NT2/D1 (cell line): ENCODE data around the gene HEXIM1.

Source experiments
- DNase-seq: peaks from one replicate; pipeline ENCODE4 v3.0.0-alpha.2; 2011; ENCODE audit warnings: low read depth, low spot score
- H3K27me3 ChIP-seq: 2 replicates; pipeline ENCODE4 v1.6.0; 2011; ENCODE audit warnings: mild to moderate bottlenecking; ENCODE audit not compliant: insufficient read length, insufficient read depth
- H3K36me3 ChIP-seq: 2 replicates; pipeline ENCODE4 v1.6.1; 2011; ENCODE audit warnings: mild to moderate bottlenecking, low read length, mixed read lengths; ENCODE audit not compliant: insufficient read depth, insufficient read length
- H3K4me1 ChIP-seq: 2 replicates; pipeline ENCODE4 v1.5.1; 2011; ENCODE audit not compliant: insufficient read depth, insufficient read length
- H3K4me3 ChIP-seq: 2 replicates; pipeline ENCODE4 v1.5.1; 2011; ENCODE audit warnings: low read depth; ENCODE audit not compliant: insufficient read length
- H3K9ac ChIP-seq: 2 replicates; pipeline ENCODE4 v1.6.0; 2011; ENCODE audit warnings: low read depth; ENCODE audit not compliant: insufficient read length
- H3K9me3 ChIP-seq: 2 replicates; pipeline ENCODE4 v1.5.1; 2011; ENCODE audit warnings: mild to moderate bottlenecking, low read length; ENCODE audit not compliant: insufficient read depth
- SUZ12 ChIP-seq: IDR thresholded peaks from 2 replicates; pipeline ENCODE4 v1.6.1; 2011; ENCODE audit not compliant: insufficient read length, insufficient read depth; ENCODE audit errors: extremely low read depth
- YY1 ChIP-seq: IDR thresholded peaks from 2 replicates; pipeline ENCODE4 v1.6.1; 2011; ENCODE audit not compliant: insufficient read length, insufficient read depth
- ZNF274 ChIP-seq: IDR thresholded peaks from 2 replicates; pipeline ENCODE4 v1.6.1; 2011; ENCODE audit warnings: mild to moderate bottlenecking, low read depth, low read length

HEXIM1 gene

DNA sequence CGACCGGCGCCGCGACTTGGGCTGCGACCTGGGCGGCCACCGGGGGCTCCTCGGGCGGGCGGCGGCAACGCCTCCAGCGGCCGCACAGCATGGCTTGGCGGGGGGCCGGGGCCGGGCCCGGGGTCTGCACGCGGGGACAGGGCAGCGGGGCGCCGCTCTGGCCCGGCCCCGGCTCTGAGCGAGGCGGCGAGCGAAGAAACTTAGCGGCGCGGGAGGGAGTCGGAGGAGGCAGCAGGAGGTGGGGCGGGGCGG, 16.0 kb upstream of the HEXIM1 start, which contains the start of gene PLCD3:
TSS of gene PLCD3 (minus strand) at position 196 of the 252 bp plus-strand sequence. CDS start at position 91, 105 bp downstream.
- DNase-seq: no peak
- no peaks in the 10 kb centered on the region for H3K27me3 ChIP-seq
- TF ChIP-seq SUZ12 (no peak), YY1 (no peak), ZNF274 (no peak)
- peak within 1 kb of the TSS; percentile 68 for H3K4me3 ChIP-seq
- H3K36me3 ChIP-seq: peaks cover 12% of the 10 kb centered on the region
- peaks cover 17% of the 10 kb centered on the region; the same call in 1 of the 2 replicates for H3K9me3 ChIP-seq
- H3K4me1 ChIP-seq: peaks cover 32% of the 10 kb centered on the region
- H3K9ac ChIP-seq: peak within 1 kb of the TSS; percentile 91

DNA sequence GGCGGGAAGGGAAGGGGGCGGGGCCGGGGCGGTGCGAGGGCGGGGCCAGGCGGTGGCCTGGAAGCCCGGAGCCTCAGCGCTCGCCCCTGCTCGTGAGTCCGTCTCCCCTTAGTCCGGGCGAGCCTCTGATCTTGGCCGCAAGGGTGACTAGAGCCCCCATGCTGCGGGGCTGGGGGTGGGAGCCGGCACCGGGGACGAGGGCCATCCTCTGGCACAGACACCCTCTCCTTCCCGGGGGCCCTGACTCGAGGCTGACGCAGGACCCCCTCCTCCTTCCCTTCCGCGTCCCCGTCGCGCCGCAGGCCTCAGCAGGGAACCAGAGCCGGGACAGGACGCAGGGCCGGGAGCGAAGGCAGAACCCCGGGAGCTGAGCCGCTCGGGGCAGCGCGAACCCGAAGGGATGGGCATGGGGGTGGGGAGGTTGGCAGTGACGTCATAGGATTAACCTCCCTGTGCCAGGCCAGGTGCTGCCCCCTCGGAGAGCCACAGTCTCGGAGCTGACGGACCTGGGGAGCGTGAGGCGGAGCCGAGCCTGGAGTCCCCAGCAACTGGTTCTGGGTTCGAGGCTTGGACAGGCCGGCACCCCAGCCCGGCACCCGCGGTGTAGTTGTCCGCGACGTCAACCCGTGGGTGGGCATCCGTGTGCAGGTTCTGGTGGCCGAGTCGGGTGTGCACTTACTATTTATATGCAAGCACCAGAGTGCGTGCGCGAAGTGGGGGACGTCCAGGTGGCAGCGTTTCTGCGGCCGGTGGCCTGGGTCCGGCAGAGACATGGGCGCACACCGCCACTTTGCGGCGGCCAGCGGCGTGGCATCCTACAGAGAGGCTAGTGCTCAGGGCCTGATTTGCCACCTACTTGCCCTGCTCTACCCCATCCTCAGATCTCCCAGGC, 15.5 kb upstream of the HEXIM1 start:
- Histone ChIP-seq H3K36me3 (peaks cover 12% of the 10 kb centered on the region), H3K9me3 (peaks cover 17% of the 10 kb centered on the region; the same call in 1 of the 2 replicates), H3K4me1 (peaks cover 26% of the 10 kb centered on the region), H3K27me3 (no peaks in the 10 kb centered on the region), H3K4me3 (peak overlapping the region; percentile 68), H3K9ac (peak overlapping the region; percentile 91)
- DNase-seq: peak; percentile 28
- TF ChIP-seq YY1 (no peak), SUZ12 (no peak), ZNF274 (no peak)

DNA sequence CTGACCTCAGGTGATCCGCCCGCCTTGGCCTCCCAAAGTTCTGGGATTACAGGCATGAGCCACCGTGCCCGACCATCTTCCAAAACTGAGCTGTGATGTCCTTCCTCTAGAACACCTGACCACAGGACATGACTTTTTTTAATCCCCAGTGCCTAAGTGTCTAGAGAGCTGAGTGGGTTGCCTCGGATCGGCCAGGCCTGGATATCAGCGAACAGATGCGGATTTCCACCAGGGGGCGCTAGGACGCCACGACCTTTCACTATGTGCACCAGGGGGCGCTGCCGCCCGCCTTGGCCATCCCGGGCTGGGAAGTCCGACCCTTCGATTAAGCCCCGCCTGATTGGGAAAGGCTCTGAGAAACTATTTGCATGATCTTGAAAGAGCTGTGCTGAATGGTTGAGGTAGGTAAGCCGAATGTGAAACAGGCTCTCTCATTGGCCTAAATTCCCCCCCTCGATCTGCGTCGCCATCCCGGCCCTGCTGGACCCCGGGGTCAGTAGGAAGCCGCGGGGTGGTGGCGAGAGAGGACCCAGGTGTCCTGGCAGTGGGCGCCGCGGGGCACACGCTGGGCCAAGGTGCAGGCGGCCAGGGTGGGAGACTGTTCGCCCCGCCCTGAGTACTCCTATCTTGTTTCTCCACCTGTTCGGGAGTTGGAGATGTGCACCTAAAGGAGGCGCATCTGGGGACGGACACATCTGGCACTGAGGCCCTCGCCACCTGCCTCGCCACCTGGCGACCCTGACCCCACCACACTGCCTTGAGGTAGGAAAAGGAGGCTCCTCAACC, 12.9 kb upstream of the HEXIM1 start, which contains the start of gene ACBD4:
TSS of gene ACBD4 (plus strand) at position 496 of the 786 bp plus-strand sequence. CDS start 458 bp downstream, outside the sequence.
- TF ChIP-seq ZNF274 (no peak), YY1 (no peak), SUZ12 (no peak)
- peak; percentile 90 for DNase-seq
- Histone ChIP-seq H3K36me3 (no peaks in the 10 kb centered on the region), H3K4me1 (peaks cover 15% of the 10 kb centered on the region), H3K9ac (no peak within 1 kb of the TSS), H3K27me3 (no peaks in the 10 kb centered on the region), H3K9me3 (peaks cover 17% of the 10 kb centered on the region; the same call in 1 of the 2 replicates), H3K4me3 (no peak within 1 kb of the TSS)

DNA sequence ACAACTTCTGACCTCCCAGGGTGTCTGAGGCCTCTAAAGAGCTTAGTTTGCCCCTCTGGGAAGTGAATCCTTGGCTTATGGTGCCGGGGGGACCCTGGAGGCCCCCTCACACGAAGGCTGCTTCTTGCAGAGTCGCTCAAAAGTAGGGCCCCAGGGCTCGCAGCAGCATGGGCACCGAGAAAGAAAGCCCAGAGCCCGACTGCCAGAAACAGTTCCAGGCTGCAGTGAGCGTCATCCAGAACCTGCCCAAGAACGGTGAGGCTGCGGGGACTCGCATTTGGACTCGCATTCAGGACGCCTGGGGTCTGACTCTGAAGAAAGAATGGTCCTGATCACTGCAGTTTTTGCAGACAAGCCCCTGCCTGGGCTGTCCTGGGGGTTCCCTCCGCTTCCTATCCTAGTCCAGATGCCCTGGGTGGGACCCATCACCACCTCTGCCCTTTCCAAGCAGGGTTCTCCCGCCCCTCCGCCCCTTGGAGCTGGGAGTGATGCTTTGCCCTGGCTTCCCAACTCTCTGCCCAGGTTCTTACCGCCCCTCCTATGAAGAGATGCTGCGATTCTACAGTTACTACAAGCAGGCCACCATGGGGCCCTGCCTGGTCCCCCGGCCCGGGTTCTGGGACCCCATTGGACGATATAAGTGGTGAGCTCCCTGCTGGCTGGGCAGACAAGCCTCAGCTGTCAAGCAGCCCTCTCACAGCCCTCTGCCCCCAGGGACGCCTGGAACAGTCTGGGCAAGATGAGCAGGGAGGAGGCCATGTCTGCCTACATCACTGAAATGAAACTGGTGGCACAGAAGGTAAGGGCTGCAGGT, 12.1 kb upstream of the HEXIM1 start:
- Histone ChIP-seq H3K9ac (no peak overlapping the region), H3K4me1 (peaks cover 14% of the 10 kb centered on the region), H3K36me3 (no peaks in the 10 kb centered on the region), H3K27me3 (no peaks in the 10 kb centered on the region), H3K9me3 (peaks cover 17% of the 10 kb centered on the region; the same call in 1 of the 2 replicates), H3K4me3 (no peak overlapping the region)
- no peak for TF ChIP-seq ZNF274
- TF ChIP-seq SUZ12: no peak
- TF ChIP-seq YY1: no peak
- no peak for DNase-seq

DNA sequence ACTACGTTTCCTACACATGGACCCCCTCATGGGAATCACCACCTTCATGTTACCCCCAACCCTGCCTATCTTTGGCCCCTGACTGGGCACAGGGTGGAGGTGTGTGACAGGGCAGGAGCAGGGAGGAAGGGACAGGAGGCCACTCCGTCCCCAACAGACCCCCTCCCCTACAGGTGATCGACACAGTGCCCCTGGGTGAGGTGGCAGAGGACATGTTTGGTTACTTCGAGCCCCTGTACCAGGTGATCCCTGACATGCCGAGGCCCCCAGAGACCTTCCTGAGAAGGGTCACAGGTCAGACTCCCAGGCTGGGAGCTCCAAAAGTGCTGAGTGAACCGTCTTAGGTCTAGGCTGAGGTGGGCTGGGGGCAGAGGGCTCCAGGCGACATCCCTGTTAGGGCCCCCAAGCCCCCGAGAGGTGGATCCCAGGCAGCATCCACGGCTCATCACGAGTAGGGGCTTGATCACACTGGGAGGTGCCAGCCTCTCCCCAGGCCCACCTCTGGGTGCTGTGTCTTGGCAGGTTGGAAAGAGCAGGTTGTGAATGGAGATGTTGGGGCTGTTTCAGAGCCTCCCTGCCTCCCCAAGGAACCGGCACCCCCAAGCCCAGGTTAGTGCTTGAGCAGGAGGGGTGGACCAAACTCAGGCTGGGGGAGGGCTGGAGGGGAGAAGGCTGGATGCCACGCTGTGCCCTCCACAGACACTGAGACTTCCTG, 11.3 kb upstream of the HEXIM1 start:
- no peaks in the 10 kb centered on the region for H3K36me3 ChIP-seq
- H3K9ac ChIP-seq: peak overlapping the region; percentile 17
- TF ChIP-seq YY1 (no peak), ZNF274 (no peak), SUZ12 (no peak)
- DNase-seq: no peak
- peaks cover 11% of the 10 kb centered on the region for H3K4me1 ChIP-seq
- H3K9me3 ChIP-seq: peaks cover 17% of the 10 kb centered on the region; the same call in 1 of the 2 replicates
- H3K27me3 ChIP-seq: no peaks in the 10 kb centered on the region
- no peak overlapping the region for H3K4me3 ChIP-seq

DNA sequence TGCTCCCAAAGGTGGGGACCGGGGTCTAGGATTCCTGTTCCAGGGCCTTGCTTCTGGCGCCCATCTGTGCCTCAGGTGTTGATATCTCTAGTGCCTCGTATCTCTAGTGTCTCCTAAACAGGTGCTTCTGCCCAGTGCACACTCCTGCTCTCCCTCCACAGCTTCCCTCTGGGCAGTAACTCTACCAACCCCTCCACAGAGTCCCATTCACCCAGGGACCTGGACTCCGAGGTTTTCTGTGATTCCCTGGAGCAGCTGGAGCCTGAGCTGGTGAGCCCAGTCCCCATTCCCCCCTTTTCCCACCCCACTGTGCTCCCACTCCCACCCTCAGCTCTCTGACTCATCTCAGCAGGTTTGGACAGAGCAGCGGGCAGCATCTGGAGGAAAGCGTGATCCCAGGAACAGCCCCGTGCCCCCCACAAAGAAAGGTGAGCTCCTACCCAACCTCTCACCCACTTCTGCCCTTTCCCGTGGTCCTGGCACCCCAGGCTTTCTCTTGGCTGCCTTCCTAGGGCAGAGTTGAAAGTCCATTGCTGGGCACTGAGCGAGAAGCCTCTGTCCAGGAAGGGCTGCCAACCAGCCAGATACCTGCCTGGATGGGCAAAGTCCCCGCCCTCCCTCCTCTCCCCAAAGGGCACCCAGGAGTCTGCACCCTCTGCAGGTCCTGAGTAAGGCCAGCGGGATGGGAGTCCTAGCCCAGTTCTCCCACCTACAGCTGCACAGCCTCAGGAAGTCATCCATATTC, 10.5 kb upstream of the HEXIM1 start:
- Histone ChIP-seq H3K4me1 (peaks cover 11% of the 10 kb centered on the region), H3K27me3 (no peaks in the 10 kb centered on the region), H3K4me3 (no peak overlapping the region), H3K9me3 (peaks cover 17% of the 10 kb centered on the region; the same call in 1 of the 2 replicates), H3K36me3 (no peaks in the 10 kb centered on the region), H3K9ac (no peak overlapping the region)
- no peak for DNase-seq
- TF ChIP-seq ZNF274 (no peak), YY1 (no peak), SUZ12 (no peak)
